OCI-LY7 (cell line): Measurements from ENCODE around the gene C12orf60. TPM values are rescaled to one million over a fixed set of nuclear protein-coding genes. Genes with fewer than 3 reads are reported as not detected.

Experiments
- BruUV-seq: library from RNA; stranded (reverse); fragments of 400-500 nt; replicated peaks from 2 replicates; lab custom pipeline; 2021; lab: Mats Ljungman, UMichigan
- CTCF ChIA-PET: fragments of 300-600 bp; sonication (Branson Sonifier 250); formaldehyde crosslinking; loops from one replicate; lab custom pipeline; 2022; ENCODE audit warnings: antibody characterized with exemption; ENCODE audit not compliant: unreplicated experiment; lab: Charles Lee
- POLR2A ChIA-PET: fragments of 300-600 bp; sonication (Branson Sonifier 250); formaldehyde crosslinking; loops from one replicate; lab custom pipeline; 2022; ENCODE audit warnings: antibody characterized with exemption; lab: Charles Lee
- DNase-seq: peaks from one replicate; pipeline ENCODE4 v3.0.0-alpha.2; 2015; ENCODE audit warnings: low spot score
- H2AFZ ChIP-seq: fragments of 200-600 bp; sonication (generic), shearing (Covaris generic); 2 replicates; pipeline ENCODE4 v1.6.1; 2014; ENCODE audit warnings: mild to moderate bottlenecking, antibody characterized with exemption, low read length, moderate library complexity
- H3K27ac ChIP-seq: fragments of 200-600 bp; sonication (generic); 2 replicates; pipeline ENCODE4 v1.5.1; 2014; ENCODE audit warnings: mixed run types, low read depth, mild to moderate bottlenecking, moderate library complexity, low read length, inconsistent platforms; ENCODE audit not compliant: poor library complexity, severe bottlenecking
- H3K36me3 ChIP-seq: fragments of 200-600 bp; sonication (generic); 2 replicates; pipeline ENCODE4 v1.6.1; 2014; ENCODE audit warnings: mild to moderate bottlenecking, antibody characterized with exemption, low read length, moderate library complexity, mixed read lengths; ENCODE audit not compliant: insufficient read depth
- H3K4me1 ChIP-seq: fragments of 200-600 bp; sonication (generic); 2 replicates; pipeline ENCODE4 v1.5.1; 2014; ENCODE audit warnings: mild to moderate bottlenecking, low read length; ENCODE audit not compliant: insufficient read depth, poor library complexity, severe bottlenecking
- H3K4me2 ChIP-seq: fragments of 200-600 bp; sonication (generic); 2 replicates; pipeline ENCODE4 v1.6.1; 2014; ENCODE audit warnings: mild to moderate bottlenecking, low read length
- H3K4me3 ChIP-seq: fragments of 200-600 bp; sonication (generic); 2 replicates; pipeline ENCODE4 v1.5.1; 2014; ENCODE audit warnings: mild to moderate bottlenecking, low read depth, low read length; ENCODE audit not compliant: poor library complexity, severe bottlenecking
- H3K79me2 ChIP-seq: fragments of 200-600 bp; sonication (generic); 2 replicates; pipeline ENCODE4 v1.6.1; 2016; ENCODE audit warnings: low read depth, mild to moderate bottlenecking, low read length, moderate library complexity, mixed read lengths; ENCODE audit not compliant: insufficient read depth
- H3K9me2 ChIP-seq: fragments of 200-600 bp; sonication (generic); 2 replicates; pipeline ENCODE4 v1.6.1; 2016; ENCODE audit warnings: mild to moderate bottlenecking, low read length, mixed read lengths; ENCODE audit not compliant: insufficient read depth
- H3K9me3 ChIP-seq: fragments of 200-600 bp; sonication (generic); 2 replicates; pipeline ENCODE4 v1.6.1; 2014; ENCODE audit warnings: mild to moderate bottlenecking, mixed run types, low read length, mixed read lengths
- H4K20me1 ChIP-seq: fragments of 200-600 bp; sonication (generic); 2 replicates; pipeline ENCODE4 v1.6.1; 2014; ENCODE audit warnings: mild to moderate bottlenecking, antibody characterized with exemption, low read length, moderate library complexity, mixed read lengths; ENCODE audit not compliant: insufficient read depth
- CTCF ChIP-seq: fragments of 200-600 bp; sonication (generic); conservative IDR thresholded peaks from 2 replicates; pipeline ENCODE4 v1.5.1; 2014; ENCODE audit warnings: mild to moderate bottlenecking, antibody characterized with exemption, low read length, moderate library complexity, mixed read lengths
- EZH2phosphoT487 ChIP-seq: fragments of 200-600 bp; sonication (generic); IDR thresholded peaks from 2 replicates; pipeline ENCODE4 v1.6.1; 2018; ENCODE audit warnings: low read depth, borderline replicate concordance, mild to moderate bottlenecking, mixed run types, antibody characterized with exemption, low read length, moderate library complexity, mixed read lengths
- intact Hi-C: fragments of 100-400 bp; cut with micrococcal nuclease; formaldehyde crosslinking; loops from one replicate; pipeline ENCODE4 v1.10.0; 2022; ENCODE audit not compliant: unreplicated experiment
- total RNA-seq, 2 experiments: library from RNA; depleted of rRNA in 1 of 2; stranded (reverse); fragments of >200 nt in 1 of 2; shearing (Covaris generic) in 1 of 2; gene quantifications; 2 replicates each; pipeline ENCODE4 v1.2.3, GENCODE V29; 2014 to 2022

The C12orf60 gene
- total RNA-seq, 2 experiments from 2014 or later = 2.8 to 3.4 TPM

DNA sequence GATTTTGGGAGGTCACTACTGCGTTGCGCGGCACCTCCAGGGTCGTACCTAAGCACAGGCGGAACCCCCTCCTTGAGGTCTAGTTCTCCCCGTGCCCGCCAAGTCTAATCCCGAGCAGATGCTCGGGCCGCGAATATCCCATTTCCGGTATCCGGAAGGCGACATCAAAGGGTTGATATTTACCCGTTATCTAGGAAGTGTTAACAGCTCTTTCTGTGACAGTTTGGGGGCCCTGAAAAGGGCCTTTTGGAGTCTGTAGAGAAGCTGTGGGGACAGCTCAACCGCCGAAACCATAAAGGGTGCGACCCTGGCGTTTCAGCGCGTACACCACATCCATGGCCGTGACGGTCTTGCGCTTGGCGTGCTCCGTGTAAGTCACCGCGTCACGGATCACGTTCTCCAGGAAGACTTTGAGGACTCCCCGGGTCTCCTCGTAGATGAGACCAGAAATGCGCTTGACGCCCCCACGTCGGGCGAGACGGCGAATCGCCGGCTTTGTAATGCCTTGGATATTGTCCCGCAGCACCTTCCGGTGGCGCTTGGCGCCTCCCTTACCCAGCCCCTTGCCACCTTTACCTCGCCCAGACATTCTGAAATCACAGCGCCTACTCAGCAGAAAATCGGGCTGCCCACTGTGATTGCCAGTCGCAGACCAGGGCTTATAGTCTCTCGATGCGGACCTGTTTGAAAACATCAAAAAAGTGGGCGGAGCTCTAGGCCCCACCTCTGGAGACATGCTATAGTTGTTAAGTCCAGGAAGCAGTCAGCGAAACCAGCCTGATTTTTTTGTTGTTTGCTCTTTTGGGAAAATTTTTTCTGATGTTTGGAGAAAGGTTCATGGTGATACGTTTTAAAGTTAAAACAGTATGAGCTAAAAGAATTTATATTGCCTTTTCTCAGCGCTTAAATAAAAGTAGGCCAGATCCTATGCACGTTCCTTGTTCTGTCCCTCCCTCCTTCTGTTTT is 32.7 kb upstream of the C12orf60 start:
- Histone ChIP-seq H2AFZ (no peak overlapping the region), H3K27ac (peak overlapping the region; percentile 95), H3K79me2 (peaks cover 32% of the 10 kb centered on the region; the same call in 1 of the 2 replicates), H3K9me2 (no peaks in the 10 kb centered on the region), H3K4me3 (peak overlapping the region; percentile 81), H3K4me1 (peaks cover 55% of the 10 kb centered on the region), H3K4me2 (peak overlapping the region; percentile 96), H3K36me3 (peaks cover 36% of the 10 kb centered on the region), H3K9me3 (peaks cover under 1% of the 10 kb centered on the region; the same call in 1 of the 2 replicates), H4K20me1 (peaks cover 6% of the 10 kb centered on the region)
- TSS peak; percentile 83 for BruUV-seq
- DNase-seq = peak; percentile 92
- CTCF ChIA-PET = interaction anchor here (0.6 to 1.6 kb wide), 3 partner anchors 32 to 462 kb away, joined by 3 to 5 read pairs (median 3); partner anchors contain the start of genes C12orf60 and WBP11
- TF ChIP-seq EZH2phosphoT487 = no peak
- no peak for TF ChIP-seq CTCF
- intact Hi-C loops = loop anchor here (2.0 to 10.0 kb wide), 9 partner anchors 112 to 1114 kb away; partner anchors contain the start of genes ARHGDIB and STRAP
- POLR2A ChIA-PET = interaction anchor here (0.5 to 9.5 kb wide), 34 partner anchors 11 to 617 kb away, joined by 3 to 162 read pairs (median 4); partner anchors contain the start of genes ARHGDIB, C12orf60 and WBP11

- Histone ChIP-seq H3K36me3 (peaks cover 27% of the 10 kb centered on the region), H3K4me2 (peak overlapping the region; percentile 96), H3K9me3 (no peaks in the 10 kb centered on the region), H2AFZ (peak overlapping the region; percentile 11; the same call in 1 of the 2 replicates), H3K4me3 (peak overlapping the region; percentile 81), H4K20me1 (peaks cover 8% of the 10 kb centered on the region), H3K4me1 (peaks cover 61% of the 10 kb centered on the region), H3K79me2 (peaks cover 35% of the 10 kb centered on the region; the same call in 1 of the 2 replicates), H3K9me2 (no peaks in the 10 kb centered on the region), H3K27ac (peak overlapping the region; percentile 95)
- intact Hi-C loops = loop anchor here (2.0 to 10.0 kb wide), 9 partner anchors 111 to 1113 kb away; partner anchors contain the start of genes ARHGDIB and STRAP
- DNase-seq = peak; percentile 65
- no TSS peak for BruUV-seq
- ChIA-PET POLR2A (interaction anchor here (0.5 to 9.5 kb wide), 29 partner anchors 11 to 618 kb away, joined by 3 to 162 read pairs (median 4); partner anchors contain the start of genes ARHGDIB, C12orf60 and WBP11), CTCF (interaction anchor here (1.1 kb wide), 1 partner anchor 463 kb away, joined by 3 read pairs; no protein-coding TSS in a partner anchor)
- TF ChIP-seq EZH2phosphoT487 = no peak
- no peak for TF ChIP-seq CTCF
Observed at GRCh38 chr12:14771651-14772137, 31.8 kb upstream of the C12orf60 start.
